ENCODE results near the gene PLXNB3.
"Not testable (repeated sequence)": the region's sequence is repeated elsewhere in the genome, so short reads cannot be mapped to it uniquely, and the experiment has no call there.

PLXNB3 gene

DNA sequence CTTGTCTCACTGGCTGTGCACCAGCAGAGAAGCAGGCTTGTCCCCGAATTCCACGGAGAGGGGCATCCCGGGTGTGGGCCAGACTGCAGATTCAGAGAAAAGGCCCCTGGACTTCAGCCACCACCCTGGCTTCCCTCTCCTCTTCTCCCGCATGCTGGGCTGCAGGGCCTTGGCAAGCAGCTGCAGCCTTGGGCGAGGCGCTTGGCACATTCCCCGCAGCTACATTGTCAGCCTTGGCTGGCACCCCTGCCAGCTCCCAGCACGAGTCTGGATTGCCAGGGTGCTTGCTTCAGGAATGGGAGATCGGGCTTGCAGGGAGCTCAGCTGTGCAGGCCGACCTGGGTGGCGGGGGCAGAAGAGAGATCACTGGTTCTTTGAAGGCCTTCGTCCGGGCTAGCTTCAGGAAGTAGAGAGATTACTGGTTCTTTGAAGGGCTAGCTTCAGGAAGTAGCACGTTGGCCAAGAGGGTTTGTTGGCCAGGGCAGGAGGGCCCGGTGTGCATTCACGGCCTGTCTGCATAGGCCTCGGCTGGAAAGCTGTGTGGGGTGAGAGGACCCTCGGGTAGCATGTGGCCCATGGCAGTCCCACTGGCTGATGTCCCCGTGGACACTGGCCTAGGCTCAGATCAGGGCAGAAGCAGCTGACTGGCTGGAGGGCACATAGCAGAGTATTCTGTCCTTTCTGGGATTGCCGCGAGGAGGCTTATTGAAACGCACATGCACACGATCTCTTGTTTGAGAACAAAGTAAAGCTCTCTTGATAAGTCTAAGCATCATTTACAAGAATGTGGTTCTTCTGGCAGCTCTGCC lies 36.7 kb upstream of the PLXNB3 start:
- H3K27ac Mint-ChIP-seq: peak overlapping the region; percentile 60
- H3K9me3 Mint-ChIP-seq: peaks cover 10% of the 10 kb centered on the region
- H3K4me1 Mint-ChIP-seq (ENCODE audit: low read depth): peaks cover 22% of the 10 kb centered on the region
- H3K36me3 Mint-ChIP-seq (ENCODE audit: low read depth): peaks cover 22% of the 10 kb centered on the region
- peak overlapping the region; percentile 65 for H3K4me3 Mint-ChIP-seq
- H3K27me3 Mint-ChIP-seq (ENCODE audit: low read depth): no peaks in the 10 kb centered on the region
- DNase-seq (ENCODE audit: low spot score): no peak

DNA sequence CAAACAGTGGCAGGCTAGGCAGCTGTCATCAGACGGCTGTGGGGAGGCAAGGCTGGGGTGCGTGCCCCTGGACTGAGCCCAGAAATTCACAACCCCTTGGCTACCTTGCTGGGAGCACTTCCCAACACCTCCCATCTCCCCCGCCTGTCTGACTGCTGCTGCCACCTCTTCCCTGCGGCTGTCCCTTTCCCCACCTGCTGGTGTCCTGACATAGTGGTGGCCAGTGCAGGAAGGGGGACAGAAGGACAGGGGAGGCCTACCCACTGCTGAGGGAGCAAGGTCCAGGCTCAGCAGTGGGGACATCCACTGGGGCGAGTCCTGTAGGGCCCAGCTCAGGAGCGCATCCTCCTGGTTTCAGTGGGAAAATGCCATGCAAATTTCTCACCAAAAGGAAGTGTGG lies 36.0 kb upstream of the PLXNB3 start:
- no peak overlapping the region for H3K4me3 Mint-ChIP-seq
- no peaks in the 10 kb centered on the region for H3K27me3 Mint-ChIP-seq (ENCODE audit: low read depth)
- peaks cover 20% of the 10 kb centered on the region for H3K36me3 Mint-ChIP-seq (ENCODE audit: low read depth)
- H3K9me3 Mint-ChIP-seq: peaks cover 10% of the 10 kb centered on the region
- DNase-seq (ENCODE audit: low spot score): no peak
- no peak overlapping the region for H3K27ac Mint-ChIP-seq
- peaks cover 20% of the 10 kb centered on the region for H3K4me1 Mint-ChIP-seq (ENCODE audit: low read depth)

DNA sequence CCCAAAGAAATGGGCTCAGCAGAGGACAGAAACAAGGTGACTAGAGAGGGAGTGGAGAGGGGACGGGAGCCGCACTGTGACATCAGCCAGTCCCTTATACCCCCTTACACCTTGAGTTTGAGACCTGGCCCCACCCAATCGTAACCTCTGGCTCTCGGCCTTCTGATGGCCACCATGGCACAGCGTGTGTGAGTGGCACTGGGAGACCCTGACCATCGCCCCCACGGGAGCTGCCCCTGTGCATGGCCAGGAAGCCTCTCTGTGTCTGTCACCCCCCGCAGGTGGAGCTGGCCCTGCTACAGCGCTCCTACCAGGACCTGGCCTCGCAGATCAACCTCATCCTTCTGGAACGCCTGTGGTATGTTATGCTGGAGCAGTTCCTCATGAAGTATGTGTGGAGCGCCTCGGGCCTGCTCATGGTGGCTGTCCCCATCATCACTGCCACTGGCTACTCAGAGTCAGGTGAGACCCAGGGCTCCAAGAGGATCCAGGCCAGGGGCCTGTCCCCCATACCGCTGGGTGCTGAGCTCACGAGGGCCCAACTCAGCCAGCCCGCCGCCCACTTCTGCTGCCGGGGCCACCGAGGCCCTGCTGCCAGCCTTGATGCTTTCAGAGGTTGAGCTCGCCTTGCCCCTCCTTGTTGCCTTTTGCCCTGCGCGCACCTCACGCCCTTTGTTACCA lies 35.0 kb upstream of the PLXNB3 start:
- no peak overlapping the region for H3K4me3 Mint-ChIP-seq

DNA sequence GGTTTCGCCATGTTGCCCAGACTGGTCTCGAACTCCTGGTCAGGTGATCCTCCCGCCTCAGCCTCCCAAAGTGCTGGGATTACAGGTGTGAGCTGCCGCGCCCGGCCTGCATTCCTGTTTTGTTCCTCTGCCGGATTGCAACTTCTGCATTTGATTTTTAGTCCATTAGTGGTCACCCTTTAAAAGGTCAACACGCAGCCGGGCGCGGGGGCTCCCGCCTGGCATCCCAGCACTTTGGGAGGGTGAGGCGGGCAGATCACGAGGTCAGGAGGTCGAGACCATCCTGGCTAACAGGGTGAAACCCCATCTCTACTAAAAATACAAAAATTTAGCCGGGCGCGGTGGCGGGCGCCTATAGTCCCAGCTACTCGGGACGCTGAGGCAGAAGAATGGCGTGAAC lies 33.9 kb upstream of the PLXNB3 start:
- H3K4me1 Mint-ChIP-seq (ENCODE audit: low read depth): peaks cover 22% of the 10 kb centered on the region
- H3K36me3 Mint-ChIP-seq (ENCODE audit: low read depth): peaks cover 26% of the 10 kb centered on the region
- H3K4me3 Mint-ChIP-seq; H3K27ac Mint-ChIP-seq; DNase-seq (ENCODE audit: low spot score); H3K27me3 Mint-ChIP-seq (ENCODE audit: low read depth): not testable (repeated sequence)
- H3K9me3 Mint-ChIP-seq: peaks cover 14% of the 10 kb centered on the region

More for the DNA sequence above, 35.0 kb upstream of the PLXNB3 start:
- no peak for DNase-seq (ENCODE audit: low spot score)
- Mint-ChIP-seq H3K27ac (no peak overlapping the region), H3K9me3 (peaks cover 10% of the 10 kb centered on the region), H3K36me3 (ENCODE audit: low read depth) (peaks cover 22% of the 10 kb centered on the region), H3K27me3 (ENCODE audit: low read depth) (no peaks in the 10 kb centered on the region), H3K4me1 (ENCODE audit: low read depth) (peaks cover 20% of the 10 kb centered on the region)

DNA sequence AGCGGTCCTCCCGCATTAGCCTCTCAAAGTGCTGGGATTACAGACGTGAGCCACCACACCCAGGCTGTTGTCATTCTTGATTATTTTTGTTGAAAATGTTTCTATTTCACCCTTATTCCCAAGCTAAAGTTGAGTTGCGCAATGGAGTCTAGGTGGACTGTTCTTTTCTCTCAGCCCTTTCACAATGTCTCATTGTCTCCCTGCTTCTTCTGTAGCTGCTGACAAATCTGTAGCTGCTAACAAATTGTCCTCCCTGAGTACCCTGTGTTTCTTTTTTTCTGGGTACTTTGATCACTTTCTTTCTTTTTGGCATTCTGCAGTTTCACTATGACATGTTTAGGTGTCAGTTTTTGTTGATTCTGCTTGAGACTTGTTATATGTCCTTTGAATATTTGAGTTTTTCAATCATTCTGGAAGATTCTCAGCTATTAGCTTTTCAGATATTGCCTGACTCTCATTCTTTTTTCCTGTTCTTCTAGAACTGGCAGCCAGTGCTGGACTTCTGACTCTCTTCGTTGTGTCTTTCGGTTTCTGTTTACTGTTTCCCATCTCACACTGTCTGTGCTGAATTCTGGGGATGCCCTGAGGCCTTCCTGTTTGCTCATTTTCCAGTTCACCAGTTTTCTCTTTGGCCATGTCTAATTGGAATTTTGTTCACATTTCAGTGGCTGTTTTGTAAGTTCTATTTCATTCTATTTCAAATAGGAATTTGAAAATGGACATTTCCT lies 32.8 kb upstream of the PLXNB3 start:
- peaks cover 31% of the 10 kb centered on the region for H3K36me3 Mint-ChIP-seq (ENCODE audit: low read depth)
- DNase-seq (ENCODE audit: low spot score): no peak
- peaks cover 28% of the 10 kb centered on the region for H3K4me1 Mint-ChIP-seq (ENCODE audit: low read depth)
- peaks cover 14% of the 10 kb centered on the region for H3K9me3 Mint-ChIP-seq
- H3K27ac Mint-ChIP-seq: peak overlapping the region; percentile 41
- no peaks in the 10 kb centered on the region for H3K27me3 Mint-ChIP-seq (ENCODE audit: low read depth)
- no peak overlapping the region for H3K4me3 Mint-ChIP-seq

DNA sequence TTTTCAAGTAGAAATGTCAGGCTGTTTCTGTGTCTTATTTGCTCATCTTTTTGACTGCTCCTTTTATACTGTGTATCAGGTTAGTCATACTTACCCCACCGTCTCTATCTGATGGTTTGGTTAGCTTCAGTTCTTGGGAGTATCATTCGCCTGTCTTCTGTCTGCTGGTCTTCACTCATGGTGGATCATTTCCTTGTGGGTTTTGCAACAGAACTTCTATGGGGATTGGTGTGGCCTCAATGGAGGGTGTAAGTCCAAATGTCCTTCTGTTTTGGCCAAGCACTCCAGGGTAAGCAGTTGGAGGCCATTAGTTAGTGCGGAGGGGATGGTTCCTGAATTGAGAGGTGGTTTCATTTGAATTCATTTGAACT lies 32.2 kb upstream of the PLXNB3 start:
- Mint-ChIP-seq H3K27ac (no peak overlapping the region), H3K9me3 (peaks cover 14% of the 10 kb centered on the region), H3K4me3 (no peak overlapping the region)

DNA sequence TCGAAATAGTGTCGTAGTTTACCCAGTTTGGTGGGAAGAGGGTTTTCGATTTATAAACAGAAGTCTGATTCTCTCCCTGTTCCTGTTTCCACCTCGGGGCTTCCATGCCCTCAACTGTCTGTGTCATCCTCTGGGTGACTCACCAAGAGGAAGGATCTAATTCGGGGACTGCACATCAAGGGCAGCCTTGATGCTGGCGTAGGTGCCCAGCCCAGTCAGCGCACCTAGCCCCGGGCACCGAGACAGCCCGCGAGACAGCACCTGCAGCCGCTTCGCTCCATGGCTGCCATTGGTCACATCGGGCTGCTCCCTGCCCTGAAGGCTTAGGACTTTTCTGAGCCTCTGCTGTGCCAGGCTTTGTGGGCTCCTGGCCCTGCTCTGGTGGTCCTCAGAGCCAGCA lies 31.6 kb upstream of the PLXNB3 start:
- peaks cover 31% of the 10 kb centered on the region for H3K36me3 Mint-ChIP-seq (ENCODE audit: low read depth)
- no peak overlapping the region for H3K27ac Mint-ChIP-seq
- H3K4me3 Mint-ChIP-seq: no peak overlapping the region

More for the DNA sequence above, 32.2 kb upstream of the PLXNB3 start:
- H3K4me1 Mint-ChIP-seq (ENCODE audit: low read depth): peaks cover 28% of the 10 kb centered on the region
- H3K27me3 Mint-ChIP-seq (ENCODE audit: low read depth): no peaks in the 10 kb centered on the region
- H3K36me3 Mint-ChIP-seq (ENCODE audit: low read depth): peaks cover 31% of the 10 kb centered on the region
- no peak for DNase-seq (ENCODE audit: low spot score)

DNA sequence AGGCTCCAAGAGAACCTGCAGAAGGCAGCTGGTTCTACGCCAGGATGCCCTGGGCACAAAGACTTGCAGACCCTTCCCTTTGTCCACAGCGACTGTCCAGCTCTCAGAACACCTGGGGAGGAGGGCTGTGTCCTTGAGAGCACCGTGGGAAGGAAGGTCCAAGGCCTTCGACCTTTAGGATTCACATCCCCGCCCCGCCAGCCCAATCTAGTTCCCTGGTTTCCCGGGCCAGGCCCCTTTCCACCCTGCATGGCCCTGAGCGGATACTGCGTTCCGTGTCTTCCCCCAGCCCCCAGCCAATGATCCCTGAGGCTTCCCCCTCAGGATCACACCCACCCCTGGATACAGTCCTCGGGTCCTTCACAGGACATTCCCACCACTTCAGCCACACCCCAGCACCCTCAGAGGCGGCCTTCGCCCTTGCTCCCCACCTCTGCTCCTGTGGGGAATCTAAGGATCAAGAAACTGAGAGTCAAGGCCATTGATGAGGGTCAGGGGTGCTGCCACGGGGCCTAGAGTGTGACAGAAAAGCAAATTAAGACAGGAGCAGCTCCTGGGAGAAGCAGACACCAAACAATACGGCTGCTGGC lies 30.3 kb upstream of the PLXNB3 start:
- Mint-ChIP-seq H3K9me3 (peaks cover 14% of the 10 kb centered on the region), H3K36me3 (ENCODE audit: low read depth) (peaks cover 31% of the 10 kb centered on the region), H3K4me3 (no peak overlapping the region), H3K4me1 (ENCODE audit: low read depth) (peaks cover 20% of the 10 kb centered on the region), H3K27me3 (ENCODE audit: low read depth) (no peaks in the 10 kb centered on the region), H3K27ac (no peak overlapping the region)
- no peak for DNase-seq (ENCODE audit: low spot score)

More for the DNA sequence above, 31.6 kb upstream of the PLXNB3 start:
- H3K9me3 Mint-ChIP-seq: peaks cover 14% of the 10 kb centered on the region
- H3K4me1 Mint-ChIP-seq (ENCODE audit: low read depth): peaks cover 23% of the 10 kb centered on the region
- H3K27me3 Mint-ChIP-seq (ENCODE audit: low read depth): no peaks in the 10 kb centered on the region
- no peak for DNase-seq (ENCODE audit: low spot score)

DNA sequence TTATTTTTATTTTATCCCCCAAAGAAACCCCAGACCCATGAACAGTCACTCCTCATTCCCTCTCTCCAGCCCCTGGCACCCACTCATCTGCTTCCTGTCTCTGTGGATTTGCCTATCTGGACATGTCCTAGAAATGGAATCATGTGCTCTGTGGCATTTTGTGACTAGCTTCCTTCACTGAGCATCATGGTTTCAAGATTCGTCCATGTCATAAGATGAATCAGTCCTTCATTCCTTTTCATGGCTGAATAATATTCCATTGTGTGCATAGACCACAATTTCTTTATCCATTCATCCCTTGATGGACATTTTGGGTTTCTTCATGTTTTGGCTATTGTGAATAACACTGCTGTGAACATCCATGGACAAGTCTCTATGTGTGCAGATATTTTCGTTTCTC lies 29.2 kb upstream of the PLXNB3 start:
- Mint-ChIP-seq H3K9me3 (peaks cover 14% of the 10 kb centered on the region), H3K27me3 (ENCODE audit: low read depth) (no peaks in the 10 kb centered on the region), H3K36me3 (ENCODE audit: low read depth) (peaks cover 28% of the 10 kb centered on the region), H3K4me3 (no peak overlapping the region), H3K4me1 (ENCODE audit: low read depth) (peaks cover 22% of the 10 kb centered on the region), H3K27ac (no peak overlapping the region)
- DNase-seq (ENCODE audit: low spot score): no peak

DNA sequence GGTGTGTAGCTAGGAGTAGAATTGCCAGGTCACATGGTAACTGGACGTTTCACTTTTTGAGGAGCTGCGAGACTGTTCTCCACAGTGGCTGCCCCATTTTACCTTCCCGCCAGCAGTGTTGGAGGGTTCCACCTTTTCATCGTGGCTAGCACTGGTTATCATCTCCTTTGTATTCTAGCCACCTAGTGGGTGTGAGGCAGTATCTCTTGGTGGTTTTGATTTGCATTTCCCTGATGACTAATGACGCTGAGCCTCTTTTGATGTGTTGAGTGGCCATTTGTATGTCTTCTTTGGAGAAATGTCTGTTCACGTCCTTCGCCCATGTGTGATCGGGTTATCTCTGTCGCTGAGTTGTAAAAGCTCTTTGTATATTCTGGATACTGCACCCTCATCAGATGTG lies 28.8 kb upstream of the PLXNB3 start:
- Mint-ChIP-seq H3K4me1 (ENCODE audit: low read depth) (peaks cover 26% of the 10 kb centered on the region), H3K27ac (no peak overlapping the region), H3K9me3 (peaks cover 14% of the 10 kb centered on the region), H3K4me3 (no peak overlapping the region), H3K36me3 (ENCODE audit: low read depth) (peaks cover 28% of the 10 kb centered on the region), H3K27me3 (ENCODE audit: low read depth) (no peaks in the 10 kb centered on the region)
- DNase-seq (ENCODE audit: low spot score): no peak

DNA sequence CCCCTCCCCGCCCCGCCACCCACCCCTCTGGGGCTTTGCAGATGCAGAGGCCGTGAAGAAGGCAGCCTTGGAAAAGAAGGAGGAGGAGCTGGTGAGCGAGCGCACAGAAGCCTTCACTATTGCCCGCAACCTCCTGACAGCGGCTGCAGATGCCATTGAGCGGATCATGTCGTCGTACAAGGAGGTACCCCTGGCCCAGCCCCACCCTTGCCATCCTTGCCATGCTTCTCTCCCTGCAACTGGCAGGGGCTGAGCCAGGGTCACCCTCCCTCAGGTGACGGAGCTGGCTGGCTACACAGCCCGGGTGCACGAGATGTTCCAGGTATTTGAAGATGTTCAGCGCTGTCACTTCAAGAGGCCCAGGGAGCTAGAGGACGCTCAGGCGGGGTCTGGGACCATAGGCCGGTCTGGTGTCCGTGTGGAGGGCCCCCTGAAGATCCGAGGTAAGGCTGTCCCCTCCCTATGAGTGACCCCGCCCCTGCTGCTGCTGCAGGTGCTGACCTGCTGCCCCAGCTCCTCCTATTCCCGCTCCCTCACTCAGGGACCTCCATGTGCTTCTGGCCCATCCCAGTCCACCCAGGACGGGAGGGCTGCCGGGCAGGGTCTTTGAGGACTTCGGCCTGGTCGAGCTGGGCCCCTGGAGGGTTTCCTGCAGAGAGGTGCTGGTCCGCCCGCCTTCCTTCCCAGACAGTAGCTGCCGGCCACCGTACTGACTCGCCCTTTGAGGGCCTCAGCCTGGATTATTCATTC lies 27.8 kb upstream of the PLXNB3 start:
- no peak overlapping the region for H3K4me3 Mint-ChIP-seq
- no peaks in the 10 kb centered on the region for H3K27me3 Mint-ChIP-seq (ENCODE audit: low read depth)
- peaks cover 25% of the 10 kb centered on the region for H3K4me1 Mint-ChIP-seq (ENCODE audit: low read depth)
- H3K9me3 Mint-ChIP-seq: peaks cover 12% of the 10 kb centered on the region
- H3K36me3 Mint-ChIP-seq (ENCODE audit: low read depth): peaks cover 24% of the 10 kb centered on the region
- no peak overlapping the region for H3K27ac Mint-ChIP-seq
- DNase-seq (ENCODE audit: low spot score): no peak

DNA sequence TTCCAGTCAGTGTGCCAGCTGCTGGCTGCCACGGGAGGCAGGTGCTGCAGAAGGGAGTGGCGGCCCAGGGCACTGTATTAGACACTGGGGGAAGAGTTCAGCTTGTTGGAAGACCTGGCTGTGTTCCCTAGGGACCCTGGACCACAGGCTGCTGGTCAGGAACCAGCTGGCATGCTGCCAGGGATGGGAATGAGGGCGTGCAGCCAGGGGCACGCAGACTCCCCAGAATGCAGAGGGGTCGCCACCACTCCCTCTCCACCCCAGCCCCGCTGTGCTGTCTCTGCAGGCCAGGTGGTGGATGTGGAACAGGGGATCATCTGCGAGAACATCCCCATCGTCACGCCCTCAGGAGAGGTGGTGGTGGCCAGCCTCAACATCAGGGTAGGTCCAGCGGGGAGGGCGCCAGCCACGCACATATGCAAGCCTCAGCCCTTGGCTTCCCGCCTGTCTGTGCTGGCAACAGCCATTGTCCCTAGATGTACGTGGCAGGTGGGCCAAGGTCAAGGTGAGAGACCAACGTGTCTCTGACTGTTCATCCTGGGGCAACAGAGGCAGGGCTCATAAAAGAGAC lies 27.1 kb upstream of the PLXNB3 start:
- H3K27ac Mint-ChIP-seq: no peak overlapping the region
- H3K4me1 Mint-ChIP-seq (ENCODE audit: low read depth): peaks cover 20% of the 10 kb centered on the region
- DNase-seq (ENCODE audit: low spot score): no peak
- peaks cover 17% of the 10 kb centered on the region for H3K36me3 Mint-ChIP-seq (ENCODE audit: low read depth)
- H3K27me3 Mint-ChIP-seq (ENCODE audit: low read depth): no peaks in the 10 kb centered on the region
- peaks cover 5% of the 10 kb centered on the region for H3K9me3 Mint-ChIP-seq
- no peak overlapping the region for H3K4me3 Mint-ChIP-seq

DNA sequence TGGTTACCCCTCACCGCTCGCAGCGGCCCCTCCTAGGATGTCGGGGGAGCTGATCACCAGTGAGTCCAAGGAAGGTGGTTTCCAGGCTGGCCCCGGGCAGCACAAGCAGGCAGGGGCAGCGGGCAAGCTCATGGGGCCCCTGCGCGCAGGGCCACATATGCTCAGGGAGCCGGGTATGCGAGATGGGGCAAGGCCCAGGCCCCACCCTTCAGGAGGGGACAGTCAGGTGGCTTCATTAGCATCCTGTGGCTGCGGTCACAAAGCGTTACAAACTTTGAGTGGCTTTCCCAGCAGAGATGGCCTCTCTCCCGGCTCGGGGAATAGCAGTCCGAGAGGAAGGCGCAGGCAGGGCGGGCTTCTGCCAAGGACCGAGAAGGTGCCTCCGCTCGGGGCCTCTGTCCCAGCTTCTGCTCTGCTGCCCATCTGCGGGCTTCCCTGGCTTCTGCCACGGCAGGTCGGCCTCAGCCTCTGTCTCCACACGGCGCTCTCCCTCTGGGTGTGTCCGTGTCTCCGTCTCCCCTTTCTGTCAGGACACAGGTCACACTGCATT lies 25.9 kb upstream of the PLXNB3 start:
- Mint-ChIP-seq H3K27me3 (ENCODE audit: low read depth) (no peaks in the 10 kb centered on the region), H3K4me3 (no peak overlapping the region), H3K4me1 (ENCODE audit: low read depth) (peaks cover 20% of the 10 kb centered on the region), H3K27ac (no peak overlapping the region), H3K36me3 (ENCODE audit: low read depth) (peaks cover 13% of the 10 kb centered on the region), H3K9me3 (peaks cover 4% of the 10 kb centered on the region)
- no peak for DNase-seq (ENCODE audit: low spot score)

Data from T-helper 2 cell treated with Interferon-gamma antibody and Interleukin-4, amounts not matched to agents 5 μg/mL and 100 μg/mL, for 36 hours (primary cell).